ENCODE results near the gene CETN2.

GRCh38 chrX:152844256-152844655 is 13.7 kb upstream of the CETN2 start:
- TF ChIP-seq ZNF704 (tag by site-specific recombination; IDR thresholded peaks at IDR 0.05) = no peak
- TF ChIP-seq SETDB1 (IDR thresholded peaks at IDR 0.05; ENCODE audit: insufficient read length, low read length) = no peak
- TF ChIP-seq ZNF639 (tag by site-specific recombination; IDR thresholded peaks at IDR 0.05) = no peak
